Stimulated activated CD4-positive, alpha-beta T cell treated with anti-CD3 and anti-CD28 coated beads, Interleukin-1b, Interleukin-23, amount 100 ng/mL, for 1 hour (primary cell): Measurements from ENCODE around the gene CGB8.
"Not testable (repeated sequence)": the region's sequence is repeated elsewhere in the genome, so short reads cannot be mapped to it uniquely, and the experiment has no call there.

Experiments used
- DNase-seq, 2 donors: peaks; one replicate each; pipeline ENCODE4 v3.0.0-alpha.2; 2020; ENCODE audit warnings: low read depth in 2 of 2

CGB8 gene

DNA sequence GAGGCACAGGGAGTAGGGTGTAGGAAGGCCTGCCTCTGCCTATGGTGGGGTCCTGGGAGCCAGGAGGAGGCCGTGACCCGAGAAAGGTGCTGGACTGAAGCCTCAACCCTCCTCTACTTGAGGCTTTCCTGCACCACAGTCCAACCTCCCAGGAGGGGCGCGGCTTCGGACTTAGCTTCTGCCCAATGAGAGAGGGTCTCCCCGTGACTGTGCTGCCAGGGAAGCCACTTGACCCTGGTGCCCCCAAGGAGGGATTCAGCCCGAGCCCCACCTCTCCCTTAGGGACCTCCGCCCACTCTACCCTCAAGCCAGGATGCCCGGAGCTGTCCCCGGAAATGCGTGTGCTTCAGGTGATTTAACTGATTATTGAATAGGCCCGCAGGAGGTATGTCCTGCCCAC lies at the start of gene CGB8:
CGB8 (minus strand) TSS at position 101 of the 400 bp plus-strand sequence. CDS start 372 bp downstream, outside the sequence.
- DNase-seq, result not testable (repeated sequence)

DNA sequence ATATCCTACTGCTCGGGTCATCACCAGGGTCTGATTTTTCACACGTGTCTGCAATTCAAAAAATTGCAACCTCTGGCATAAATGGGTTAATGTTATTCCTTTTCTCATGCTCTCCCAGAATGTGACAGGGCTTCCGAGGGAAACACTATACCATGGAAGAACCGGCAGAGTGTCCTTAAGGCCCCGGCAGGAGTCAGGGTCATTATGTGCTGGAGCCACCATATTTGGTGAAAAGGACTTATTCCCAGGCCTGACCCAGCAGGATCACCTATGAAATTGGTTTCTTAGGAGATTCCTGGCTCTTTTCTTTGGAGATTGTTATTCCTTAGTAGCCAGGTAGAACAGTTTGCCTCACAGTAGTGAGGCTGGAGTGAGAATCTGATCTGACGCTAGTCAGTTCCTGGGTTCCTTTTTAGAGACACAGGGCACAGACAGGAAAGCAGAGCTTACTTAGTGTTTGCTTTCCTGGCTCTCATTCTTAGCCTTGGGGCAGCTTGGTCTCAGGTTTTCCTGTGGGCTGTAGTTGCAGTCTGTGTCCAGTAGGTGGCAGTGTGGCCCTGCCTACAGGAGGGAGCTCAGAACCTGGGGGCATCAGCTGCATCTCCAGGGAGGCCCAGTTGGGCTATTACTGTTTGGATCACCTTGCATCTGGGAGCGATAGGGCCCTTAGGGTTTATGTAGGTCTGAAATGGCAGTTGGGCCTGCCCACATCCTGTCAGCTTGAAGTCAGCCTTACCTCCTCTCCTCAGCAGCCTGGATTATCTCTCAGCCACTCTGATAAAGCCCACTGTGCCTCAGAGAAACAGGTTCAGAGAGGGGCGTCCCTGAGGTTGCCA lies 48.8 kb upstream of the CGB8 start:
- DNase-seq, result peak; percentile 31 to 39

DNA sequence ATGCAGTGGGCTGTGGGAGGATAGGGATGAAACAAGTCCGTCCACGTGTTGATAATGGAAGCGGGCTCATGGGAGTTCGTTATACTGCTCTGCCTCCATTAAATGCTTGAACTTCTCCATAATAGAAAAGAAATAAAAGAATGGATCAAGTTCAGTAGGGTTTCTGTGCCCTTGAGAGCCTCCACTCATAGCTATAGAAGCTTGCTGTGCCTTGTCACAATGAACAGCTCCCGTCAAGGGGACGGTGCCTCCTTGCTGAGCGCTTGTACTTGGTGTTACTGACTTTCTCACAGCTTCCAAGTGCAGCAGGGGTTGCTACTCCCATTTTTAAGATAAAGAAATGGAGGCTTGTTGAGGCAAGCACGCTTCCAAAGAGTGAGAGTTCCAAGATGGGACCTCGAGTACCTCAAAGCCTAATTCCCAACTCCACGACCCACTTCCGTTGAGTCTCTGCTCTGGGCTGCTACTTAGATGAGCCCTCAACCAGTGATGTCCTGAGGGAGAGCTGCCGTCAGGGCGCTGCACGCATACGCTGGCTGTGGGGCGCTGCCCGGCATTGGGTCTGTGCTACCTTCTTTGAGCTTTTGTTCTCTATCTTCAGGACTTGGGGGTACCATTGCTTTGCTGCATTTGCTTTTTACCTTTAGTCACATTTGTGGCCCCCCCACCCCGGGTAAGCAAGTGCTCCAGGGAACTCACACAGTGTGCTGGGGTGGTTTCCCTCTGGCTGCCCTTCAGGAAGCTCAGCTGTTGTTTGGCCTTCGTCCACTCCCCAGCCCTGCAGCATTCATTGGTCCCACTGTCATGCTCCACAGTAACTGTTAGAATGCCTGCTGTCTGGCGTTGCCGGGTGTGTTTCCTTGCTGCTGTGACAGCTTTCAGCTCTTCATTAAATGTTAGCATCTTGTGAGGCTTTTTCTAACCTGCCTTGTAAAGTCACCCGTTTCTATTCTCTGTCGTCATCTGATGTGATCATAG lies 45.9 kb upstream of the CGB8 start:
- DNase-seq, result no peak

DNA sequence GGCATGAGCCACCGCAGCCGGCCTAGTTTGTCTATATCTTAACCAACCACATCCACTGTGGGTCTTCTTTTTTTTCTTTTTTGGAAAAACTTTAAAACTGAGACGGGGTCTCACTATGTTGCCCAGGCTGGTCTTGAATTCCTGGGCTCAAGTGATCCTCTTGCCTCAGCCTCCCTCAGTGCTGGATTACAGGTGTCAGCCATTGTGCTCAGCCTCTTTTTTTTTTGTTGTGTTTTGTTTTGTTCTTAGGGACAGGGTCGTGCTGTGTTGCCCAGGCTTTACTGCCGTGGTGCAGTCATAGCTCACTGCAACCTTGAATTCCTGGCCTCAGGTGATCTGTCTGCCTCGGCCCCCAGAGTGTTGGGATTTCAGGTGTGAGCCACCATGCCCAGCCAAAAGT lies 43.8 kb upstream of the CGB8 start:
- no peak for DNase-seq

DNA sequence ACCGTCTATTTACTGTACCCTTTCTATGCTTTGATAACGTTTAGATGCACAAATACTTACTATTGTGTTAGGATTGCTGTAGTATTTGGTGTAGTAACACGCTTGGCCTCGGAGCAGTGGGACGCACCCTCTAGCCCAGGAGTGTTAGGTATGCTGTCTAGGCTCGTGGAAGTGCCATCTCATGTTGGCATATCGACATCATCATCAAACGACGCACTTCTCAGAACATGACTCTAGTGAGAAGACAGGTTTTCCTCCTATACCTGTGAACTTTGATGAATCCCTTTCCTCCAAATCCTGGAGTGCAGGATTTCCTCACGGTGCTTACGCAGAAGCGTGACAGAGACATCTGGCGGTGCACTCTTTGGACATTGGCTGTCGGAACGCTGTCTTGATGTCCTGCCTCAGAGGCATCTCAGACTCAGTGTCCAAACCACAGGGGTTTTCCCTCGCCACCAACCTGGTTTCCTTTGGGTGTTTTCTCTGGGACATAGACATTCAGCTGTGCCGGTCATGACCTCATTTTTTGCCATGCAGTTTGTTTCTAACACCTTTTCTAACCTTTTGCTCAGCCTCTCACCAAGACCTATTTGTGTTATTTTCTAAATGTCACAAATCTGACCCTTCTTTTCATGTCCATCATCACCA lies 42.6 kb upstream of the CGB8 start:
- DNase-seq, result no peak

DNA sequence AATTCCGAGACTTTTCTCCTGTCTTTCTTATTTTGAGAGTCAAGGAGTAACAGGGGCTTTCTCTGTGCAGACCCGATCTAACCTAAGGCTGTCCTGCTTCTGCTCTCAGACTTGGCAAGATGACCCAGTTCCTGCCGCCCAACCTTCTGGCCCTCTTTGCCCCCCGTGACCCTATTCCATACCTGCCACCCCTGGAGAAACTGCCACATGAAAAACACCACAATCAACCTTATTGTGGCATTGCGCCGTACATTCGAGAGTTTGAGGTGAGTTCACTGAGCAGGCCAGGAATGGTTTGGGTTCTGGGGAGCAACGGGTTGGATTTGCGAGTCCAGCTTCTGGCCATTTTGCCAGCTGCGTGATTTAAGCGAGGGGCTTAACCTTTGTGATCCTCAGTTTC lies 37.4 kb upstream of the CGB8 start:
- DNase-seq, result no peak

DNA sequence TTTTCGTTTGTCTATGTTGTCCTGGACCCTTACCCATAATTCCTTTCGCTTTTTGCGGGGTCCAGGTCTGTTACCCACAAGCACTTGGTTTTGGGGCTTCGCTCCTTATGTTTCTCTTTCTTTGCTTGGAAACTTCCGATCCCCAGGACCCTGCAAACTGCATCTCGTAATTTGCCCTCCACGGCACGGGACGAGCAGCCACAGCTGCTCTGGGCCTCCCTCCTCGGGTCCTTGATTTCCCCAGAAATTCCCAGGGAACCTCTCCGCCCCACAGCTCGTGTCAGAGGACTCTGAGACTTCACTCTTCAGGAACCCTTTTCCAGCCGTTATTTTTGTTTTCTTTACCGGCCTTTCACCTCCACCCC lies 36.9 kb upstream of the CGB8 start:
- no peak for DNase-seq

DNA sequence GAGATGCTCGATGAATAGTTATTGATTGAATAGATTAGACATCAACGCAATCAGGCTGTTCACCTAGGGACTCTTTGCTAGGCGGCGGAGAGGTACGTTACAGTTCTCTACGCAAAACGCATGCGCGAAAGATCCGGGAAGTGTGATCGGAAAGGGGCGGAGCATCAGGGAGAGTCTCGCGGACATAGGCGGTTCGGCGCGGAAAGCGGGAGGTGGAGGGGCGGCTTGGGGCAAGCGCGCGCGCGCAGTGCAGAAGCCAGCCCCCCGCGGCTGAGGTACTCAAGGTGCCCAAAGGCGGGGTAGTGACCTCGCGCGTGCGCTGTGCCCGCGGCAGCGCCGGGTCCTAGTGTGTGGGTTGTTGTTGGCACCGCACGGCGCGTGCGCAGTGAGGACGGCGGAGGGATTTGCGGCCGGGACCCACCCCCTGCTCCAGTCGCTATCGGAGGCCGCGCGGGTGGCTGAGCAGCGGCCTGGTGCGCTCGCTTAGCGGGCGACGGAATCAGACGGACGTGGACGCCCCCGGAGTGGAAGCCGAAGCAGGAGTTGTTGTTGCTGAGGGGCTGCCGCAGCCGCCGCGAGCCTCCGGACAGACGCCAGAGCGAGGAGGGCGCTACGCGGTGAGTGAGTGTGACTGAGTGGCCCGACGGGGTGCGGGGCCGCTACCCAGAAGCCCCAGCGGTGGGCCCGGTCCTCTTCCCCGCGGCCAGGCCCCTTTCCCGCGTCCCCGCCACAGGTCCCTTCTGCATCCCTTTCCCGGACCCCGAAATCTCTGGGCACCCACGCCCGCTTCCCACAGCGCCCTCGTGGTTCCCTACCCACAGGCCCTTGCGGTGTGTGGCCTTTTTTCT lies 36.3 kb upstream of the CGB8 start, which contains the start of gene SNRNP70:
SNRNP70 (plus strand) TSS at position 432 of the 848 bp plus-strand sequence. CDS start 964 bp downstream, outside the sequence.
- DNase-seq, result peak; percentile 95 to 99

DNA sequence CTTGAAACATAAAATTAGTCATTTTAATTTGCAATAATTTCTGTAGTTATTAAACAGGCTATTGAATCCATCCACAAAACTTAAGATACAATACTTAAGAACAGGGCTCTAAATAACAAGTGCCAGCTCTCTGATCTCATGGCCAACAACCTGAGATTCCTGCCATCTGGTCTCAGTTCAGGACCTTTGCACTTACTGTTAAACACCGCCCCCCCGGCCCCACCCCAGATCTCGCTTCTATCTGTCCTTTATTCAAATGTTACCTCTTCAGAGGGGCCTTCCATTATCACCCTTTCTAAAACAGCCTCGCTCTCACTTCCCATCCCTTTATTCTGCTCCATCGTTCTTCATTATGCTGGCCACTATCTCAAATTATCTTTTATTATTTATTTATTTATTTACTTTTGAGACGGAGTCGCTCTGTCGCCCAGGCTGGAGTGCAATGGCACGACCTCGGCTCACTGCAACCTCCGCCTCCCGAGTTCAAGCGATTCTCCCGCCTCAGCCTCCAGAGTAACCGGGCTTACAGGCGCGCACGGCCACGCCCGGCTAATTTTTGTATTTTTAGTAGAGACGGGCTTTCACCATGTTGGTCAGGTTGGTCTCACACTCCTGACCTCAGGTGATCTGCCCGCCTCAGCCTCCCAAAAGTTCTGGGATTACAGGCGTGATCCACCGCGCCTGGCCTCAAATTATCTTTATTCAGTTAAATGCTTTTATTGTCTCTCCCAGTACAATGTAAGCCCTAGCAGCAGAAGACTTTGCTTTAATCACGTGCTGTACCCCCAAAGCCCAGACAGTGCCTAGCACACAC lies 35.5 kb upstream of the CGB8 start:
- DNase-seq, result no peak

DNA sequence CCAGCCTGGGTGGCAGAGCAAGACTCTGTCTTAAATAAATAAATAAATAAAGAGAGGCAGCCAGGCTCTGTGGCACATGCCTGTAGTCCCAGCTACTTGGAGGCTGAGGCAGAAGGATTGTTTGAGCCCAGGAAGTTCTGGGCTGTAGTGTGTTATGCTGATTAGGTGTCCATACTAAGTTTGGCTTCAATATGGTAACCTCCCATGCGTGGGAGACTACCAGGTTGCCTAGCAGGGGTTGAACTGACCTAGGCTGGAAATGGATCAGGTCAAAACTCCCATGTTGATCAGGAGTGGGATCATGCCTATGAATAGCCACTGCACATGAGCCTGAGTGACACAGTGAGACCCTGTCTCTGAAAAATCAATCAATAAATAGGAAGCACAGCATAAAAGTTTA lies 32.4 kb upstream of the CGB8 start:
- no peak for DNase-seq

DNA sequence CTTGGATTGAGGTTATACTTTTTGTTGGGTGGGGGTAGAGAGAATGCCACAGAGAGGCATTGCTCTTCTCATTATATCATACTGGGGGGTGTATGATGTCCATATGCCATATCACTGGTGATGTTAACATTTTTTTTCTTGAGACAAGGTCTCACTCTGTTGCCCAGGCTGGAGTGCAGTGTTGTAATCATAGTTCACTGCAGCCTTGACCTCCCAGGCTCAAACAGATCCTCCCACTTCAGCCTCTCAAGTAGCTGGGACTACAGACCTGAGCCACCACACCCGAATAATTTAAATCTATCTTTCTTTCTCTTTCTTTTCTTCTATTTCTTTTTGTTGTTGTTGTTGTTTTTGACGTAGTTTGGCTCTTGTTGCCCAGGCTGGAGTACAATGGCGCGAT lies 31.5 kb upstream of the CGB8 start:
- DNase-seq, result no peak

DNA sequence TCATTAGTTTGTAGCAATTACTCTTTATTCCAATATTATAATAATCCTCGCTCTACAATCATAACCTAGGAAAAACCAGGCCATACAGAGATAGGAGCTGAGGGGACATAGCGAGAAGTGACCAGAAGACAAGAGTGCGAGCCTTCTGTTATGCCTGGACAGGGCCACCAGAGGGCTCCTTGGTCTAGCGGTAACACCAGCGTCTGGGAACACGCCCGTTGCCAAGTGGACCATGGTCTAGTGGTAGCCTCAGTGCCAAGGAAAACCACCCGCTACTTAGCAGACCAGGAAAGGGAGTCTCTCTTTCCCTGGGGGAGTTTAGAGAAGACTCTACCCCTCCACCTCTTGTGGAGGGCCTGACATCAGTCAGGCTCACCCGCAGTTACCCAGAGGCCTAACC lies 26.0 kb upstream of the CGB8 start:
- not testable (repeated sequence) for DNase-seq

DNA sequence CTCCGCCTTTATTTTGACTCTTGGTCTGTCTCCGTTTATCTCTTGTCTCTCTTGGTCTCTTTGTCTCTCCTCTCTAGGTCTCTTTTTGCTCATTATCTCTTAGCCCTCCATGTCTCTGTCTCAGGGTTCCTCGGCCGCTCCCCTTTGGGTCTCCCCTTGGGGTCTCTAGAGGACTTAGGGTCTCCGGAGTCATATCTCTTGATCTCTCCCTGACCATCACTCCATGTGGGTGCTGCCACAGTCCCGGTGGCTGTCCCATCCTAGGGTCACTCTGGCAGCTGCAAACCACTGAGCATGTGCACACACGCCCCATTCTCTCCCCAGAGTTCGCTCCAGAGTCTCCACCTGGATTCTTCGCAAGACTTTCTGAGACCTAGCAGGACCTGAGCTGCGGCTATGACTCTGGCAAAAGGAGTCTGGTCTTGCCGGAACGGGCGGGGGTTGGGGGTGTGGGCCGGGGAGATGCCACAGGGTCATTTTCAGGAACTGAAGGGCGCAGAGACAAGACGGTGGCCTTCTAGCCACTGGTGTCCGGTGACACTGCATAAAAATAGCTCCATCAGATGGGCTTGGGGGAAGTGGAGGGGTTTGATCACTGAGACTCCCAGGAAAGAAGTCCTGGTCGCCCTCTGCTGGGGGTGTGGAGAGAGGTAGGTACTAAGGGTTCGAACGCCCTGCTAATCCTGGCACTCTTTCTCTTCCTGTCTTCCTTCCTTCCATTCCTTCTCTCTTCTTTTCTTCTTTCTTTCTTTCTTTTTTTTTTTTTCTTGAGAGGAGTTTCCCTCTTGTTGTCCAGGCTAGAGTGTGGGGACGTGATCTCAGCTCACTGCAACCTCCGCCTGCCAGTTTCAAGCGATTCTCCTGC lies 24.8 kb upstream of the CGB8 start:
- no peak for DNase-seq

DNA sequence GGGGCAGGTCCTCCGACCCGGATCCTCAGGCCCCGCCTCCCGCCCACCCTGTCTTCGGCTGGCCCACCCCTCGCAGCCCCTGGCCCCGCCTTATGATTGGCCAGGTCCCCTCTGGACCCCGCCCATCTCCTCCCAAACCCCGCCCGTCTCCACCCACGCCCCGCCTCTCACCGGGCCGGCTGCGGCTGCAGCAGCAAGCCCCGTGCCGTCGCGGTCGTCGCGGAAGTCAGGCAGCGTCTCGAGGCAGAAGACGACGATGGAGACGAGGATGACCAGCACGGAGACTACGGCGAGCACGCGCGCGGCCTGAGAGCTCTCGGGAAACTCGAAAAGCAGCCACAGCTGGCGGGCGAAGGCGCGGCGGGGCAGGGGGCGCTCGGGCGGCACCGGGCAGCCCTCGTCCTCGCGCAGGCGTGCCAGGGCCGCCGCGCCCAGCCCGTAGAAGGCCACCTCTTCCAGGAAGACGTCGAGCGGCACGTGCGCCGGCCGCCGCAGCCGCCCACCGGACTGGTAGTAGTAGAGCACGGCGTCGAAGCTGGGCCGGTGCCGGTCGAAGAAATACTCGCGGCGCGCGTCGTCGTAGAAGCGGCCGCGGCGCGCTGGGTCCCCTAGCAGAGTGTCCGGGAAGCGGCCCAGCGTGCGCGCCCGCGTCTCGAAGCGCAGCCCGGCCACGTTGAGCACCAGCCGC lies 23.1 kb upstream of the CGB8 start:
- no peak for DNase-seq

DNA sequence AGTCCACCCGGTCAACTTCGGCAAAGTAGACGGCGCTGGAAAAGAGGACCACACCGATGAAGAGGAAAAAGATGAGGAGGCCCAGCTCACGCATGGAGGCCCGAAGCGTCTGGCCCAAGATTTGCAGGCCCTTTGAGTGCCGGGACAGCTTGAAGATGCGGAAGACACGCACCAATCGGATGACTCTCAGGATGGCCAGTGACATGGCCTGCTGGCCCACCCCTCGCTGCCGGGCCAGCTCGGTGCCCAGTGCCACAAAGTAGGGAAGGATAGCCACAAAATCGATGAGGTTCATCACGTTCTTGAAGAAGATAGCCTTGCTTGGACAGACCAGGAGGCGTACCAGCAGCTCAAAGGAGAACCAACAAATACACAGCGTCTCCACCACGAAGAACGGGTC lies 21.5 kb upstream of the CGB8 start:
- DNase-seq, result no peak

DNA sequence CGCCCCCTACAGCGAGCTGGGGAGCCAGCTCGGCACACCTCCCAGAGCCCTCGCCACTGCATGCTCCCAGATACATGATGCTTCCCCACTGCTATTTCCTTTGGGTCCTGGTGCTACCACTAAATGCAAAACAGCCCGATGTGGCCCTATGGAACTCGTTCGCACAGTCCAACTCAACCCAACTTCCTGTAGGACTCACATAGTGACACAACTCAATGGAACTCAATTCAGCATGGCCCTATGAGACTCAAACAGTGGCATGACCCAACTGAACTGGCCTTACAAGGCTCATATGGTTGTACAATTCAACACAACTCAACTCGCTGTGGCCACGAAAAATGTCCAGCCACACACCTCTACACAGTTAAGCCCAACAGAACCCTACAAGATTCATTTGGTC lies 20.1 kb upstream of the CGB8 start:
- no peak for DNase-seq

DNA sequence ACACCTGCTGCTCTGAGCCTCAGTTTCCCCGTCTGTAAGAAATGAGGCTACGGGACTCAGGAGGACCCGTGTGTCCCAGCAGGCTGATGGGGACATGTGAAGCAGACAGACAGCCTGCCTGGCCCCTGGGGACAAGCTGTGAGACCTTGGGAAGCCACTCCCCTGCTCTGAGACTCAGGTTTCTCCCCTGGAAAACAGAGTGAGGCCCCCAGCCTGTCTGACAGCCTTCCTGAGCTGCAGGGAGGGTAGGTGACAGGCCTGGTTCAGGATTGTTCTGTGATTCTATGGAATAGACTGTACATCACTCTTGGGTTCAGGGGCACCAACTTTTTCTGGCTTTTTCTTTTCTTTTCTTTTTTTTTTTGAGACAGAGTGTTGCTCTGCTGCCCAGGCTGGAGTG lies 18.6 kb upstream of the CGB8 start:
- DNase-seq, result no peak

DNA sequence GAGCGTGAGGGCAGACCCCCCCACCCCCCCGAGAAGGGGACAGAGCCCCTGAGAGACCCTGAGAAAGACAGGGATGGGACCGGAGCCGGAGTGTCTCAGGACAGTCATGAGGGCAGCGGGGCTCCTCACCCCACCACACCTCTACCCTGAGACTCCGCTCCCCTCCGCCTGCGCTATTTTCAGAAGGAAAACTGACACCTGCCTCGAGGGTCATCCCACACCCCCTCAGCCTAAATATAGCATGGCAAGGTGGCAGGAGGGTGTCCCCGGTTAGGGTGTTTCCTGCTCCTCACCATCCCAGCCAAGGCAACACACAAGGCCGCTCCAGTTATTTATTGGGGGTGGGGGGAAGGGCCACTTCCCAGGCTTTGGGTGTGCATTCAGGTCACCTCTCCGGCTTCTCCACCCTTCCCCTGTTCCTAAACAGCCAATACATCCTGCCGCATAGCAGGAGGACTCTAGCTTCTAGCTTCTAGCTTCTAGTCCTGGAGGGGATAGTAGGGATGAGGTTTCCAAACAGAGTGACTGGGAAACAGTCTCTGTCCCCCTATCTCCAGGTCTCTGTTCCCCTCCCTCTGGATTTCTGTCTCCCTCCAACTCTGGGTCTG lies 17.1 kb upstream of the CGB8 start:
- no peak for DNase-seq
